ENCODE data around the gene NEXN. TPM values are rescaled to one million over a fixed set of nuclear protein-coding genes. Genes with fewer than 3 reads are reported as not detected.

The NEXN gene
- total and polyA plus RNA-seq, 2 of the 13 experiments (the other 11 are each of a cell fraction or from before 2014, with no cell fraction given), result 0.07 to 0.97 TPM

- H3K4me3 ChIP-seq (replicated peaks in 1 of 3; ENCODE audit: insufficient read depth in 1 of 3, low read depth in 2 of 3, low read length in 3 of 3), result no peak overlapping the region
- H3K79me2 ChIP-seq (ENCODE audit: insufficient read depth, low read length), result peaks cover 4% of the 10 kb centered on the region
- TF ChIP-seq PREB (CRISPR knock-in tag; IDR thresholded peaks at IDR 0.05) (no peak), ZNF557 (CRISPR knock-in tag; IDR thresholded peaks at IDR 0.05) (no peak)
- H2AFZ ChIP-seq (ENCODE audit: low read length), result no peak overlapping the region
- intact Hi-C loops (cut with micrococcal nuclease; ENCODE audit: unreplicated experiment), result no loop called here
- H3K27ac ChIP-seq (ENCODE audit: extremely low read length, insufficient read depth, low read length), result no peak overlapping the region
- peaks cover 33 to 85% of the 10 kb centered on the region in 2 experiments for H3K36me3 ChIP-seq (replicated peaks in 1 of 2; ENCODE audit: control insufficient read depth in 1 of 2, insufficient read depth in 2 of 2, low read length in 2 of 2)
- ATAC-seq (no peak), FAIRE-seq (no peak), DNase-seq (ENCODE audit: low spot score) (no peak)
- BruUV-seq (replicated peaks), result no TSS peak
- no peak overlapping the region for H3K4me2 ChIP-seq (ENCODE audit: low read depth, low read length)
- peaks cover 2% of the 10 kb centered on the region for H3K4me1 ChIP-seq (ENCODE audit: insufficient read depth, low read length)
- H4K20me1 ChIP-seq (ENCODE audit: insufficient read depth, low read length), result peaks cover 4% of the 10 kb centered on the region; the same call in 1 of the 2 replicates
- H3K9me3 ChIP-seq (ENCODE audit: low read length), result no peaks in the 10 kb centered on the region
- ChIA-PET CTCF (ENCODE audit: low intra/inter-chr PET ratio, low total read pairs) (no interaction called here), POLR2A (no interaction called here)
- in situ Hi-C loops (cut with HindIII; ENCODE audit: extremely low pct_ligation_motif_present, low pct_unique_long_range_greater_than_20kb), result no loop called here
- no peak overlapping the region for H3K9ac ChIP-seq (ENCODE audit: insufficient read depth, low read depth, low read length)
- 96% methylated on average over 3 of the region's 3 CpGs for WGBS (ENCODE audit: low lambda C conversion rate)
- no peaks in the 10 kb centered on the region for H3K27me3 ChIP-seq (ENCODE audit: control insufficient read depth in 1 of 2, insufficient read depth in 2 of 2, low read length in 2 of 2)
These were observed 68.0 kb downstream of the NEXN start for GRCh38 chr1:77956464-77956863.

- no peaks in the 10 kb centered on the region for H3K9me3 ChIP-seq (ENCODE audit: low read length)
- H3K27me3 ChIP-seq (ENCODE audit: control insufficient read depth in 1 of 2, insufficient read depth in 2 of 2, low read length in 2 of 2), result no peaks in the 10 kb centered on the region
- no peak overlapping the region for H3K27ac ChIP-seq (ENCODE audit: extremely low read length, insufficient read depth, low read length)
- in situ Hi-C loops (cut with HindIII; ENCODE audit: extremely low pct_ligation_motif_present, low pct_unique_long_range_greater_than_20kb), result no loop called here
- intact Hi-C loops (cut with micrococcal nuclease; ENCODE audit: unreplicated experiment), result no loop called here
- CTCF ChIA-PET (ENCODE audit: low intra/inter-chr PET ratio, low total read pairs), result no interaction called here
- no peak overlapping the region for H3K9ac ChIP-seq (ENCODE audit: insufficient read depth, low read depth, low read length)
- H3K4me2 ChIP-seq (ENCODE audit: low read depth, low read length), result no peak overlapping the region
- peaks cover 16% of the 10 kb centered on the region for H3K4me1 ChIP-seq (ENCODE audit: insufficient read depth, low read length)
- H4K20me1 ChIP-seq (ENCODE audit: insufficient read depth, low read length), result peaks cover 4% of the 10 kb centered on the region; the same call in 1 of the 2 replicates
- H2AFZ ChIP-seq (ENCODE audit: low read length), result no peak overlapping the region
- H3K79me2 ChIP-seq (ENCODE audit: insufficient read depth, low read length), result peaks cover 10% of the 10 kb centered on the region
- ATAC-seq (no peak), DNase-seq (ENCODE audit: low spot score) (no peak), FAIRE-seq (no peak)
- H3K36me3 ChIP-seq (replicated peaks in 1 of 2; ENCODE audit: control insufficient read depth in 1 of 2, insufficient read depth in 2 of 2, low read length in 2 of 2), result peaks cover 33 to 92% of the 10 kb centered on the region in 2 experiments
- POLR2A ChIA-PET, result no interaction called here
- no peak overlapping the region for H3K4me3 ChIP-seq (replicated peaks in 1 of 3; ENCODE audit: insufficient read depth in 1 of 3, low read depth in 2 of 3, low read length in 3 of 3)
- no TSS peak for BruUV-seq (replicated peaks)
- no peak for TF ChIP-seq RARG (CRISPR knock-in tag; IDR thresholded peaks at IDR 0.05; ENCODE audit: low read depth)
- no peak for TF ChIP-seq ZNF282 (IDR thresholded peaks at IDR 0.05; ENCODE audit: partially characterized antibody)
- TF ChIP-seq ZNF761 (CRISPR knock-in tag; conservative IDR thresholded peaks at IDR 0.05), result no peak
- TF ChIP-seq JUN (CRISPR knock-in tag; IDR thresholded peaks at IDR 0.05), result no peak
- no peak for TF ChIP-seq UBTF (CRISPR knock-in tag; IDR thresholded peaks at IDR 0.05)
These were observed 70.0 kb downstream of the NEXN start for GRCh38 chr1:77958391-77958790.

Data from HepG2 (cell line).